ENCODE measurements around the gene AFAP1. TPM values are rescaled to one million over a fixed set of nuclear protein-coding genes. Genes with fewer than 3 reads are reported as not detected.

Gene AFAP1
- total RNA-seq, 1 donor from 2014 or later = 6.8 TPM

DNA sequence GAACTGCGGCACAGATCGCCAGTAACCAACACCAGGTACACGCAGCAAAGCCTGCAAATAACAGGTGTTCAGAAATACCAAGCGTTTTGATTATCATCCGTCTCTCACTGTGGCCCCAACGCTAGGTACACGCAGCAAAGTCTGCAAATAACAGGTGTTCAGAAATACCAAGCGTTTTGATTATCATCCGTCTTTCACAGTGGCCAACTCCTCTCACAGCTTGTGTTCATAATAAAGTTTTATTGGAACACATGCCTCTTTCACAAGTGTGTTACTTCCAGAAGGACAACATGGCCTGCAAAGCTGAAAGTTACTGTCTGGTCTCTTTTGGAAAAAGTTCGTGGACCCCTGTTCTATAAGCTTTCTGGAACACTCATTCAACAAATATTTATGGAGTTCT lies 153.1 kb downstream of the AFAP1 start:
- FAIRE-seq (peak; percentile 47), DNase-seq (ENCODE audit: low read depth) (no peak)
- TF ChIP-seq, protein P1, sequence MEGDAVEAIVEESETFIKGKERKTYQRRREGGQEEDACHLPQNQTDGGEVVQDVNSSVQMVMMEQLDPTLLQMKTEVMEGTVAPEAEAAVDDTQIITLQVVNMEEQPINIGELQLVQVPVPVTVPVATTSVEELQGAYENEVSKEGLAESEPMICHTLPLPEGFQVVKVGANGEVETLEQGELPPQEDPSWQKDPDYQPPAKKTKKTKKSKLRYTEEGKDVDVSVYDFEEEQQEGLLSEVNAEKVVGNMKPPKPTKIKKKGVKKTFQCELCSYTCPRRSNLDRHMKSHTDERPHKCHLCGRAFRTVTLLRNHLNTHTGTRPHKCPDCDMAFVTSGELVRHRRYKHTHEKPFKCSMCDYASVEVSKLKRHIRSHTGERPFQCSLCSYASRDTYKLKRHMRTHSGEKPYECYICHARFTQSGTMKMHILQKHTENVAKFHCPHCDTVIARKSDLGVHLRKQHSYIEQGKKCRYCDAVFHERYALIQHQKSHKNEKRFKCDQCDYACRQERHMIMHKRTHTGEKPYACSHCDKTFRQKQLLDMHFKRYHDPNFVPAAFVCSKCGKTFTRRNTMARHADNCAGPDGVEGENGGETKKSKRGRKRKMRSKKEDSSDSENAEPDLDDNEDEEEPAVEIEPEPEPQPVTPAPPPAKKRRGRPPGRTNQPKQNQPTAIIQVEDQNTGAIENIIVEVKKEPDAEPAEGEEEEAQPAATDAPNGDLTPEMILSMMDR (IDR thresholded peaks at IDR 0.05; ENCODE audit: insufficient read depth, low read length, severe bottlenecking) = no peak
- Histone ChIP-seq H3K27me3 (ENCODE audit: control insufficient read depth, insufficient read depth, low read length) (no peaks in the 10 kb centered on the region), H3K4me3 (ENCODE audit: low read depth, low read length) (no peak overlapping the region), H3K36me3 (ENCODE audit: control insufficient read depth, insufficient read depth, low read length) (peaks cover 21% of the 10 kb centered on the region)

DNA sequence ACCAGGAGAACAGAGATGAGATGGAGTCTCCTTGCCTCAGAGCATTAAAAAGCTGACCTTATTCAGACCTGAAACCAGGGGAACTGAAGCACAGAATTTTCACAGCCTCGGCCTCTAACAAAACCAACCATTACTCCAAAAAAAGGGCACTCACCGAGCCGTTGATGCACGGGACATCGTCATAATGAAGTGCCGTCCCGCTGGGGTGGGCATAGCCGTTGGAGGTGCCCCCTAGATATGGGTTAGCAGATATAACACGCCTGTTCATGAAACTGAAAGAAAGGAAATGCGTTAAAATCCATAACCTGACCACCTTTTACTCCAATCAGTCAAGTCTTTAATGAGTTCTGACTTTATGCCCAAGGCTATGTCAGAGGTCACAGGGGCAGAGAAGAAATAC lies 153.6 kb downstream of the AFAP1 start:
- TF ChIP-seq, protein P1 (IDR thresholded peaks at IDR 0.05; ENCODE audit: insufficient read depth, low read length, severe bottlenecking) = no peak
- Histone ChIP-seq H3K36me3 (ENCODE audit: control insufficient read depth, insufficient read depth, low read length) (peaks cover 20% of the 10 kb centered on the region), H3K27me3 (ENCODE audit: control insufficient read depth, insufficient read depth, low read length) (no peaks in the 10 kb centered on the region), H3K4me3 (ENCODE audit: low read depth, low read length) (no peak overlapping the region)
- DNase-seq (ENCODE audit: low read depth) = no peak
- FAIRE-seq = no peak

DNA sequence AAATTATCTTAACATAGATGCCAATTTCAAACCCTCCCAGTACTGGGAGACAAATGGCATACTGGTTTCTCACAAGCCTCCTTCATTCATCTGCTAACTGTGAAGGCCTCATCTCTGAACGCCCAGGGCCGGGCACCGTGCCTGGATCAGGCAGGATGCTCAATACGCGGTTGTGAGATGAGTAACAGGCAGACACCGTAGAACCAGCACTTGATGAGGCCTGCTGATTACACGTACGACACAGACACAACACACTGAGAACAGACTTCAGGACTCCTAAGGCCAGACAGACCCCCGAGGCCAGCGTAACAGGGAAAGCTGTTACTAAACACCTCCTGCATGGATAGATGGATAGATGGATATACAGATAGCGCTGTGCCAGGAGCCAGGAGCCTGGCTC lies 154.6 kb downstream of the AFAP1 start:
- no peak for DNase-seq (ENCODE audit: low read depth)
- peaks cover 21% of the 10 kb centered on the region for H3K36me3 ChIP-seq (ENCODE audit: control insufficient read depth, insufficient read depth, low read length)

DNA sequence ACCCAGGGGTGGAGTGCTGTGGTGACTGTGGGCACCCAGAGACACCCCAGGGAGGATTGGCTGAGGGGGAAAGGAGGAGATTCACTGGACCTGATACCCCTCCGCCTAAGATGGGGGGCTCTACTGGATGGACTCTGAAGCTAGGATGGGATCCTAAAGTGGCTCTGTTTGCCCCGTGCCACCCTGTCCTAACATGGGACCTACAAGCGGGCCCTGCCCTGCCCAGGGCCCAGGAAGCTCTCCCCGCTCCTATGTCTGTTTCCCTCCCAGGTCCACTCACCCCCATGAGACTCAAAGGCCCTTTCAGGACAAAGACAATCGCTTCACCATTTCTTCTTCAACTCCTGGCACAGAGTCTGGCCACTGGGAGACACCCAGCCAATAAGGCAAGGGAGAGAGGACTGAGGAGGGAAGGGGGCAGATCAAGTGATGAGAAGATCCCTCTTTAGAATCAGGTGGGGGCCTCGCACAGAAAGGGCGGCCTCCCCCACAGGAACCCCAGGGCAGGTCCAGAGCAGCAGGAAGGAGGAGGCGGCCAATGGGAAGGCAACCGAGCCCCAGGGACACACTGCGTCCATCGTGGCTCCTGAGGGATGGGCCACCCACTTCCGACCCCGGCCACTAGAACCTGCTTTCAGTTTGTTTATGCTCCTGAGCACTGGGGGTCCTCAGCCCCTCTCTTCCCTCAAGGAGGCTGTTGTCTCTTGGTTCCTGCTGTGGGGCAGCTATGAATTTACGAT lies 155.4 kb downstream of the AFAP1 start:
- H3K27me3 ChIP-seq (ENCODE audit: control insufficient read depth, insufficient read depth, low read length) = no peaks in the 10 kb centered on the region
- TF ChIP-seq, protein P1 (IDR thresholded peaks at IDR 0.05; ENCODE audit: insufficient read depth, low read length, severe bottlenecking) = no peak
- no peak overlapping the region for H3K4me3 ChIP-seq (ENCODE audit: low read depth, low read length)
- H3K36me3 ChIP-seq (ENCODE audit: control insufficient read depth, insufficient read depth, low read length) = peaks cover 22% of the 10 kb centered on the region
- FAIRE-seq = no peak
- DNase-seq (ENCODE audit: low read depth) = no peak

More for the DNA sequence above, 154.6 kb downstream of the AFAP1 start:
- TF ChIP-seq, protein P1 (IDR thresholded peaks at IDR 0.05; ENCODE audit: insufficient read depth, low read length, severe bottlenecking) = no peak
- H3K27me3 ChIP-seq (ENCODE audit: control insufficient read depth, insufficient read depth, low read length) = no peaks in the 10 kb centered on the region
- H3K4me3 ChIP-seq (ENCODE audit: low read depth, low read length) = no peak overlapping the region
- no peak for FAIRE-seq

DNA sequence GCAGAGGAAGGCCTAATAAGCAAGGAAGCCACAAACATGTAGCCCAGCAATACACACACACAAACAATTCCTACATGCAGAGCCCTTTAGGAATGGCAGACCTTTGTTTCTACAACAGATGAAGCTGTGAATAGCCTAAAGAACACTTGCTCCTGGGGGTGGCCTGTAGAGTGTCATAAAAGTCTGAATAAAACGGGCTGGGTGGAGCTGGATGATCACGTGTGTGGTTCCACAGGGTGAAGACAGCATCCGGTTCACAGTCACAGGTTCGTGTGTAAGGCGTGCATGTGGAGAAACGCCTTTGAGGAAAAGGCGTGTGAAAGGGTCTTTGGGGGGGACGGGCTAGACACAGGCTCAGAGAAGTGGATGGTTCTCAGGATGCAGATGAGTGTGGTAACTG lies 156.1 kb downstream of the AFAP1 start:
- peaks cover 22% of the 10 kb centered on the region for H3K36me3 ChIP-seq (ENCODE audit: control insufficient read depth, insufficient read depth, low read length)
- no peaks in the 10 kb centered on the region for H3K27me3 ChIP-seq (ENCODE audit: control insufficient read depth, insufficient read depth, low read length)
- DNase-seq (ENCODE audit: low read depth) = no peak
- TF ChIP-seq, protein P1 (IDR thresholded peaks at IDR 0.05; ENCODE audit: insufficient read depth, low read length, severe bottlenecking) = no peak
- no peak overlapping the region for H3K4me3 ChIP-seq (ENCODE audit: low read depth, low read length)
- no peak for FAIRE-seq

DNA sequence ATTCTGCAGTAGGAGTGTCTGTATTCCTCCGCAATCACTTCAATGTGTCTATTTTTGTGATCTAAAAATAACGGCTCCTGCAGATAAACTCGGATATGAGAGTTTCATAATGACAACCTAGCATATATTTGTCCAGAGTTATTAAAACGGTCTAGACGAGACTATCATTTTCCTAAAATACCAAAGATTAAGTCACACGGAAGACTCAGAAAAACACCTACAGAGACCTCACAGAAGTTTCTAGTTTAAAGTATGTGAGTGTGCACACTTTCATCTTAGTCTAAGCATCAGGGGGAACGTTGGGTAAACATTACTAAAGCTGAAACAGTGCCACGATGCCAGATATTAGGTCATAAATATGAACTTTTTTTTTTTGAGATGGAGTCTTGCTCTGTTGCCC lies 156.9 kb downstream of the AFAP1 start:
- FAIRE-seq = no peak

More for the DNA sequence above, 156.9 kb downstream of the AFAP1 start:
- no peak for DNase-seq (ENCODE audit: low read depth)
- TF ChIP-seq, protein P1 (IDR thresholded peaks at IDR 0.05; ENCODE audit: insufficient read depth, low read length, severe bottlenecking) = no peak
- Histone ChIP-seq H3K4me3 (ENCODE audit: low read depth, low read length) (no peak overlapping the region), H3K36me3 (ENCODE audit: control insufficient read depth, insufficient read depth, low read length) (peaks cover 26% of the 10 kb centered on the region), H3K27me3 (ENCODE audit: control insufficient read depth, insufficient read depth, low read length) (no peaks in the 10 kb centered on the region)

Data from bronchial epithelial cell (primary cell).